Fibroblast of skin of scalp (primary cell): Measurements from ENCODE around the gene OSTF1.

Experiments used
- DNase-seq: peaks from one replicate; pipeline ENCODE4 v3.0.0-alpha.2; 2013

The OSTF1 gene

GRCh38 chr9:75123696-75124095, 35.4 kb downstream of the OSTF1 start:
- DNase-seq = no peak

- no peak for DNase-seq
These were observed 40.2 kb downstream of the OSTF1 start for GRCh38 chr9:75128535-75128934.

GRCh38 chr9:75130172-75130571, 41.9 kb downstream of the OSTF1 start:
- DNase-seq = no peak

GRCh38 chr9:75130621-75131230, 42.4 kb downstream of the OSTF1 start:
- DNase-seq = peak; percentile 33

- no peak for DNase-seq
These were observed 43.4 kb downstream of the OSTF1 start for GRCh38 chr9:75131700-75132099.

GRCh38 chr9:75132244-75132643, 43.9 kb downstream of the OSTF1 start:
- no peak for DNase-seq

GRCh38 chr9:75133396-75133795, 45.1 kb downstream of the OSTF1 start:
- DNase-seq = no peak

- no peak for DNase-seq
These were observed 46.2 kb downstream of the OSTF1 start for GRCh38 chr9:75134495-75134894.

- no peak for DNase-seq
These were observed 50.1 kb downstream of the OSTF1 start for GRCh38 chr9:75138260-75139040.

- no peak for DNase-seq
These were observed 50.9 kb downstream of the OSTF1 start for GRCh38 chr9:75139201-75139600.

DNA sequence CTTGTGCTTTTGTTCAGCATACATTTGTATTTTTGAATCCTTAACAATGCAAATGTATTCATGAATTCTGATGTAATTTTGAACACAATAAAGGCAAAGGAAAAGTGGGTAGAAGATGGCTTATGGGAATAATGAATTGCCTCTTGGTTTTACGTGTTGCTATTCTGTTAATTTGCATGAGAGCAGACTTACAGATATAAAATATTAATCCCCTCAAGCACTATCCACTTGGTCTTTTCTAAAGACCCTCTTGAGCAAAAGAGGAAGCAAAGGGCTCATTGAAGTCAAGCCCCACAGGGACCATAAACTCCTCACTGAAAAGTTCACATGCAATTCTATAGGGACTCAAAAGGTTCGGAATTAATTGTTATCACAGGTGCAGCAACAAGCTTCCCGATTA, 51.9 kb downstream of the OSTF1 start:
- no peak for DNase-seq

DNA sequence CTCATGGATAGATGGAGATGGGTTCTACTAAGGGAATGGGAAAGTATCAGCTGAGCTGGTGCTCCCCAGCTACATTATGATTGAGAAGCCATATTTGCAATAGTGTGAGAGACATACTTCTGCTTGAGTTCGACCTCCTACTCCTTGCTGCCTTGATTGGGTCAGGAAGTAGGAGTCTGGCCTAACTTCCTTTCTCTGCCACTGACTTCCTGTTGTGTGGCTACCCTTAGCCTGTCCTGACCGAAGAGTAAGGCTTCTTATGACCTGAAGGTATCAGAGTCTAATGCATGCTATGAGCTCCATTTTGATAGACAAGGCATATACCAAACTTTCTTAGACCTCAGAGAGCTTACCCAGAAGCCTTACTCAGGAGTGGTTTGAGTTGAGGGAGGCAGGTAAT, 53.9 kb downstream of the OSTF1 start:
- DNase-seq = no peak

- peak; percentile 56 for DNase-seq
These were observed 57.9 kb downstream of the OSTF1 start for GRCh38 chr9:75146229-75146628.

DNA sequence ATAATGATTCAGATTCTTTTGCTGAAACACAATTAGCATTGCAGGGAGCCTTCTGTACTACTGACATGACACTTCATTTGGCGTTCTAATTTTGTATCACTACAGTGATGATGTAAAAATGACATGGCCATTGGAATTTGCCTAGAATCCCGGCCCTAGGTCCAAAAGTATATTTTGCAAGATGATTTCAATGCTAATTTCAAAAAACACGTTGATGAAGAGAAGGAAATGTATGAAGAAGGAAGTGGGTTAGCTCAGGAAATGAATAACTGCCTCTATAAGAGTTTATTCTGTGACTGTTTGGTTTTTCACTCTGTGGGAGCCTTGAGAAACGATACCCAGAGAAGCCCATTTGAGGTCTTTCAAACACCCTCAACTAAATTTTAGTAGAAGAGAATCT, 59.3 kb downstream of the OSTF1 start:
- DNase-seq = peak; percentile 21

- DNase-seq = peak; percentile 95
These were observed 60.2 kb downstream of the OSTF1 start for GRCh38 chr9:75148561-75148960.

- peak; percentile 34 for DNase-seq
These were observed 61.5 kb downstream of the OSTF1 start for GRCh38 chr9:75149841-75150241.

GRCh38 chr9:75150512-75150911, 62.2 kb downstream of the OSTF1 start:
- no peak for DNase-seq

DNA sequence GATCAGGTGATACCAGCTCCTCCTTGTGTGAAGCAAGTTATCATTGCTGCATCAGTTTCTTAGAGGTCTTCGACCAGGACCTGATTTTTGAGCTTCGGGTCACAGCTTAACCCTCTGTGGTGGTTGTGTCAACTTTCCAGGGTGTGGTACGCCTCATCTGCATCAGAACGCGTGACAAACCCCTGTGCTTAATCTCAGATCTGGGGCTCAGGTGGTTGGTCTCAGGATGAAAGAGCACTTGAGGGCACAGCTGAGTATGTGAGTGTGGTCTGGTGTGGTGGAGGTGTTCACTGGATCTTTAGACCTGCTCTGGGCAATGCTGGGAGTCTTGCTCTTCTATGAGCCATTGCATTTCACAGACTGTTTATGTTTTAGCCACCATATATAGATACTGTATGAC, 64.1 kb downstream of the OSTF1 start:
- DNase-seq = no peak

GRCh38 chr9:75156858-75157257, 68.5 kb downstream of the OSTF1 start:
- DNase-seq = no peak

DNA sequence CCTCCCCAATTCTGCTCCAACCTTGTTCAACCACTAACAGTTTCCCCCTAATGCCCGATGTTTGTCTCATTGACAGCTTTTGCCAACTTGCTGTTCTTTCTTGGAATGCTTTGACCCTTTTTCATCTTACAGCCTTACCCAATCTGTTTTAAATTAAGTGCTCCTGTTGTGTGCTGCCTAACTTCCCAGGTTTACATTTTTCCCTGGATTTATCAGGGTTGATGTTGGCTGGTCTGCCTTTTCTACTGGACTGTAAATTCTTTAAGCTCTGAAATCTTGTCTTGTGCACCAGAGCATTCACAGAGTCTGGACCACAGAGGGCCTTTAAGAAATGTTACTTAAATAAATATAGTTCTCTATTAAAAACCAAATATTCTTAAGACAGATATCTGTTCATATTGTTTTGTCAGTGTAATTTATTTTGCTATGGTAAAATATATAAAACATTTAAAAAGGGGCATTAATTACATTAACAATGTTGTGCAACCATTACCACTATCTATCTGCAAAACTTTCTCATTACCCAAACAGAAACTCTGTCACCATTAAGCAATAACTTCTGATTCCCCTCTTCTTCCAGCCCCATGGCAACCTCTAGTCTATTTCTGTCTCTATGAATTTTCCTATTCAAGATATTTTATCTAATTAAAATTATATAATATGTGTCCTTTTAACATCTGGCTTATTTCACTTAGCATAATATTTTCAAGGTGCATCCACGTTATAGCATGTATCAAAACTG, 73.0 kb downstream of the OSTF1 start:
- no peak for DNase-seq

DNA sequence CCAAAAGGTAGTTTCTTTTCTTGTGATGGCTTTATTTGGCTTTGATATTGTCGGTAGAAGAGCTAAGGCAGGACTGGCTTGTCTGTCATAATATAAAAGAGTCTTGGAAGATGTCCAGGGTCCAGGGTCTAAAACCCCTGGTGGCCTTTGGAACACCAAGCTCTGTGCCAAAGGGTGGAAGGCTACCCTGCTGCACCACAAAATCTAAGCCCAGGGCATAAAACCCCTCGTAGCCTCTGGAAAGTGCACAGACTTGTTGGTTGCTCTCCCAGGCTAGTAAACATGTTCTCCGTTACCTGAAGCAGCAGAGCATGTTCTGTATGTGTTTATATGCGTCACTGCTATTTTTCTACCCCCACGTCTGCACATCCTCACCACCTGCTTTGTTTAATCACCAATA, 75.5 kb downstream of the OSTF1 start:
- DNase-seq = no peak

- DNase-seq = no peak
These were observed 76.3 kb downstream of the OSTF1 start for GRCh38 chr9:75164573-75164972.

- DNase-seq = no peak
These were observed 79.0 kb downstream of the OSTF1 start for GRCh38 chr9:75167281-75167680.
